Kidney glomerular epithelial cell (primary cell): ENCODE results near the gene RSL24D1.
"Not testable (repeated sequence)": the region's sequence is repeated elsewhere in the genome, so short reads cannot be mapped to it uniquely, and the experiment has no call there.

ENCODE experiments used
- DNase-seq: peaks from one replicate; lab custom pipeline; 2025; lab: John Stamatoyannopoulos, UW

The RSL24D1 gene

GRCh38 chr15:55204464-55204863 is 7.7 kb upstream of the RSL24D1 start:
- no peak for DNase-seq

- no peak for DNase-seq
Measured at GRCh38 chr15:55202206-55202605, 5.5 kb upstream of the RSL24D1 start.

- no peak for DNase-seq
Measured at GRCh38 chr15:55198706-55199105, 2.0 kb upstream of the RSL24D1 start.

DNA sequence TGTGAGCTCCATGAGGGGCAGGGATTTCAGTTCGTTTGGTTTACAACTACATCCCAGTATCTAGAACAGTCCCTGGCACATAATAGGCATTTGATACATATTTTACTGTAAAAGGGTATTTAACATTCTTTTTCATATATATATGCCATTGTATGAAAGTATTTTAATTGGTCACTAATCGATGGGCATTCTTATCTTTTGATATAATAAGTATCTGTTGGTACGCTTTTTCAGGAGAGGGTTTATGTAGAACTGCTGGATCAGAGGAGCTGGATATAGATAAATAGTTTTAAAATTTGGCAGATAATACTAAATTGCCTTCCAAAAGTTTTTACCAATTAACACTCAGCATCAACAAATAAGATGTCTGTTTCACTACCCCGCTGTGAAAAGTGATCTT is 978 bp upstream of the RSL24D1 start:
- no peak for DNase-seq

GRCh38 chr15:55197362-55197705 is 593 bp upstream of the RSL24D1 start:
- peak; percentile 19 for DNase-seq

GRCh38 chr15:55195996-55196395 is 745 bp downstream of the RSL24D1 start:
- no peak for DNase-seq

DNA sequence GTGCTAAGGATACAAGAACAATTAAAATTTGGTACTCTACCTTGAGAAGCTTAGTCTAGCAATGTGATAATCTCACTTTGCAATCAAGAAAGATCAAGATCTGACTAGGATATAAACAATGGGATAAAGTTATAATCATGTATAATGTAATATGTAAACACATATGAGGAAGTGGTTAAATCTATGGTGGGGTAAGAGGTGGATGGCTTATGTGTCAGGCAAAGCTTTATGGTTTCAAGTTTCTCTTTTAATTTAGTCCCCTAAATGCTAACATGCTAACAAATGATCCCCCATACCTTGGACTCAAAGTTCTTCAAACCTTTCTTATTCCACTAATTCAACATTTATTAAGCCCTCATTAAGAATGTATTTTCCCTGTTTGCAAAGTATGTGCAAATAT is 2.5 kb downstream of the RSL24D1 start:
- DNase-seq, result no peak

GRCh38 chr15:55186331-55186730 is 10.4 kb downstream of the RSL24D1 start:
- no peak for DNase-seq

DNA sequence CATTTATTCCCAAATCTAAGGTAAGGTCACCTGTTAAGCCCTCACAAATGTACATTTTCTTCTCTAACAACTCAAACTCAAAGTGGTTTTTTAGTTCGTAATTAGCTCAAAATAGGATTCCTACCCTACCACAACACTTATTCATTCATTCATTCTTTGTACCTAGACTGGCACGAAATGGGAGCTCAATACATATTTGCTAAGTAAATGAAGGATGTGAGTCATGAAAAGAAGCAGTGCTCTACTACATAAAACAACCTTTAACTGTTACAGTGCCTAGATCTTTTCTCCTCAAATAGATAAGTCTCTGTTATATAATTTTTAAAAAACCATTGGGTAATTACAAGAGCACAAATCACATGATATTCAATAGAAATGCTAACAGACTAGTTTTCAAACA is 13.1 kb downstream of the RSL24D1 start:
- no peak for DNase-seq

DNA sequence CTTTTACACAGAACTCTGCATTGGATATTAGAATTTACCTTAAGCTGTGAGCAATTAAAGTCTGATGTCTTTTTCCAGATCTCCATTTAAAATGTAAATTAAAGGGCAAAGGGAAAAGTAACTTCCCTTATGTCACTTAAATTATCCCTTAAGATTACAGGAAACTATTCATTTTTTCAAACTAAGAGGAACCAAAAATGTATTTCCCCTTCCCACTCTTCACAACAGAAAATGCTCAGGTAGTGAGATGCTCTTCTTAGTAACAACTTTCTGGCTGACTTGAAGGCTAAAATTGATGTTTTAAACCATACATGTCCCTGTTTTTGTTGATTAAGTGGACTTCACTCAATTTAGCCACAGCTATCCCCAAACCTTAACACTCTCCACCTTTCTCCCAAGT is 17.6 kb downstream of the RSL24D1 start:
- no peak for DNase-seq

GRCh38 chr15:55170361-55170760 is 26.4 kb downstream of the RSL24D1 start:
- DNase-seq, result peak; percentile 59

DNA sequence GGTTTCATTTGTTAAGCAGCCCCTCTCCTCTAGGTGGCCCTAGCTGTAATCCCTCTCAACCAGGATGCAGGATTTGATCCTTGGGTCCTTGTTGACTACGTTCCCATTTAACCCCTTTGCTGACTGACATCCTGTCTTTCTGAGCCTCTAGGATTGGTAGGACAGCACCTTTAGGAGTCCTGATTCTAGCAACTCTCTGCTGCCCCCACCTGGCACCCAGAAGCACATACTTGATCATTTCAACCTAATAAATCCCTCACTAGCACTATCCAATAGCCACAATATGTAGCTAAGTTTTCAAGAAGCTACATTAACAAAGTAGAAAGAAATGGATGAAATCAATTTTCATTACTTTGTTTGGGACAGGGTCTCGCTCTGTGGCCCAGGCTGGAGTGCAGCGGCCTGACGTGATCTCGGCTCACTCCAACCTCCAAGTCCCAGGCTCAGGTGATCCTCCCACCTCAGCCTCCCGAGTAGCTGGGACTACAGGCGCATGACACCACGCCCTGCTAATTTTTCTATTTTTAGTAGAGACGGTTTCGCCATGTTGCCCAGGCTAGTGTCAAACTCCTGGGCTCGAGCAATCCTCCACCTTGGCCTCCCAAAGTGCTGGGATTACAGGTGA is 28.3 kb downstream of the RSL24D1 start:
- DNase-seq, result peak; percentile 61

- no peak for DNase-seq
Measured at GRCh38 chr15:55164284-55164683, 32.5 kb downstream of the RSL24D1 start.

GRCh38 chr15:55151631-55152030 is 45.1 kb downstream of the RSL24D1 start:
- no peak for DNase-seq

DNA sequence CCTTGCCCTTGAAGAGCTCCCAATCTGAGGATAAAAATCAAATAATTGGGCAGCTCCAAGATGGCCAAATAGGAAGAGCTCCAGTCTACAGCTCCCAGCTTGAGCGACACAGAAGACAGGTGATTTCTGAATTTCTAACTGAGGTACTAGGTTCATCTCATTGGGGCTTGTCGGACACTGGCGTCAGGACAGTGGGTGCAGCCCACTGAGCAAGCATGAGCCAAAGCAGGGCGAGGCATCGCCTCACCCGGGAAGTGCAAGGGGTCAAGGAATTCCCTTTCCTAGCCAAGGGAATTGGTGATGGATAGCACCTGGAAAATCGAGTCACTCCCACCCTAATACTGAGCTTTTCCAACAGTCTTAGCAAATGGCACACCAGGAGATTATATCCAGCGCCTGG is 53.6 kb downstream of the RSL24D1 start:
- not testable (repeated sequence) for DNase-seq

DNA sequence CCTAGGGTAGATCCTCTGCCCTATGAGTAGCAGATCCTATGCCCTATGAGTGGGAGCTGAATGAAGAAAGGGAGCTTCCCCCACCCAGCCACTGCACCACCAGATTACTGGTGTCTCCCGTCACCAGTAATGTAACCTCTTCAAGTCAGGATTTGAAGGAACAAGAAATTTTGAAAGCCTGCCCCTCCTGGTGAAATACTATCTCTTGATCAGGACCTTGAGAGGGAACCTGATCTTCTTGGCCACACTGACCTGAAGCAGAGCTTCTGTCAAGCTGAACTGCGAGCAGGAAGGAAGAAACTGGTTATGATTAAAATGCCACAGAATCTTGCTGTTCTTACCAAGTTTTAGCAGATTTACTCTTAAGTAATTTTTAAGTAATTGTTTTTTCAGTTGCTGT is 62.8 kb downstream of the RSL24D1 start:
- DNase-seq, result no peak

DNA sequence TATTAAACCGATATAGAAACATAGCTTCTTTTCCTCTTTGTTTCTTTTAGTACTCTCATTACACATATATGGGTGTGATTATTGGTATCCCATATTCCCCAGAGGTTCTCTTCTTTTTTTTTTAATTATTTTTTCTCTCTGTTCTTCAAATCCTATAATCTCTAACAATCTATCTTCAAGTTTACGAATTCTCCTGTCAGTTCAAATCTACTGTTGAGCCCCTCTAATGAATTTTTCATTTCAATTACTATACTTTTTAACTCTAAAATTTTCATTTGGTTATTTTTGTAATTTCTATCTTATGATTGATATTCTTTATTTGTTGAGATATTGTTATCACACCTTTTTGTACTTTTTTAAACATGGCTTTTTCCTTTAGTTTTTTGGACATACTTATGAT is 64.1 kb downstream of the RSL24D1 start:
- DNase-seq, result no peak
